Testis (tissue), 3 donors: ENCODE data around the gene PGR. TPM values are rescaled to one million over a fixed set of nuclear protein-coding genes. Genes with fewer than 3 reads are reported as not detected.

Experiments
- DNase-seq: peaks from one replicate; pipeline ENCODE4 v3.0.0-alpha.2; 2019
- H3K27ac ChIP-seq, 2 donors: fragments of 200-600 bp; sonication (generic); one replicate each; pipeline ENCODE4 v1.5.1; 2019
- H3K27me3 ChIP-seq: fragments of 200-600 bp; sonication (generic); one replicate; pipeline ENCODE4 v1.5.1; 2019
- H3K36me3 ChIP-seq: fragments of 200-600 bp; sonication (generic); one replicate; pipeline ENCODE4 v1.5.1; 2017; ENCODE audit warnings: low read depth; ENCODE audit errors: missing control alignments
- H3K4me1 ChIP-seq: fragments of 200-600 bp; sonication (generic); one replicate; pipeline ENCODE4 v1.5.1; 2019
- H3K4me3 ChIP-seq, 2 donors: fragments of 200-600 bp; sonication (generic); one replicate each; pipeline ENCODE4 v1.5.1; 2017 to 2019
- H3K9me3 ChIP-seq: fragments of 200-600 bp; sonication (generic); one replicate; pipeline ENCODE4 v1.5.1; 2017
- POLR2A ChIP-seq: fragments of 450-650 bp; IDR thresholded peaks from one replicate; pipeline ENCODE4 v1.6.1; 2017; ENCODE audit warnings: antibody characterized with exemption, mild to moderate bottlenecking, moderate library complexity
- WGBS, 2 donors: methylation state at CpG; one replicate each; pipeline ENCODE4 v1.1.5; 2018; 5-methylcytosine and 5-hydroxymethylcytosine counted together
- intact Hi-C: fragments of 100-400 bp; cut with DNase I; formaldehyde crosslinking; loops from one replicate; pipeline ENCODE4 v1.15.1; 2023; ENCODE audit warnings: low total_unique reads
- polyA plus RNA-seq: library from polyadenylated mRNA; stranded (reverse); fragments of 350-450 nt; fragmentation: Illumina TruSeq; extraction: RNeasy Lipid Tissue Mini Kit (QIAGEN cat#74804); gene quantifications from one replicate; pipeline ENCODE4 v1.2.3, GENCODE V29; 2014; ENCODE audit warnings: low read depth, low replicate concordance; ENCODE audit not compliant: insufficient read depth
- total RNA-seq, 2 donors: library from RNA; depleted of rRNA; stranded (reverse); fragments of >200 nt; gene quantifications; one replicate each; pipeline ENCODE4 v1.2.3, GENCODE V29; 2016
- TF ChIP-seq, protein P1 (sequence below), 3 experiments: fragments of 450-650 bp in 2 of 3; fragments of 200-600 bp in 1 of 3; sonication (generic) in 1 of 3; IDR thresholded peaks; one replicate each; pipeline ENCODE4 v1.5.1; 2016 to 2019; ENCODE audit warnings: antibody characterized with exemption in 3 of 3, mild to moderate bottlenecking in 2 of 3, moderate library complexity in 1 of 3

The PGR gene
- total and polyA plus RNA-seq, 3 donors from 2014 or later = 2.4 to 9.6 (median 3.3) TPM

DNA sequence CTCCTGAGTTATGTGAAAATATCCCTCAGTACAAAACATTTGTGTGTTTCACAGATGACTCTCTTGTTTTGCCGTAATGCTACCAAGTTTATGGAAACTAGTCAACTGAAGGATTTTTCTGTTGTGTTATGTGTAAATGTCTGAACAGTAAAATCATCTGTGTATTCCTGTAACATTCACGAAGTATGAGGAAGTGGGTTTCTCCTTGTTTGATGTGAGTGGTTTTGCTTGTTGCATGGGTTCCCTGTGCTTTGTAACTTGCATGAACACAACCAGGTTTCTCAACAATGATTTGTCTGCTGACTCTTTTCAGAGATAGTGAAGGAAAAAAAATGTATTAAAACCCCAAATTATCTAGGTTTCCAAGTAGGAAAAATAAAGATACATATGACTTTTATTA is 138.1 kb downstream of the PGR start:
- no peak for TF ChIP-seq POLR2A
- TF ChIP-seq, protein P1, sequence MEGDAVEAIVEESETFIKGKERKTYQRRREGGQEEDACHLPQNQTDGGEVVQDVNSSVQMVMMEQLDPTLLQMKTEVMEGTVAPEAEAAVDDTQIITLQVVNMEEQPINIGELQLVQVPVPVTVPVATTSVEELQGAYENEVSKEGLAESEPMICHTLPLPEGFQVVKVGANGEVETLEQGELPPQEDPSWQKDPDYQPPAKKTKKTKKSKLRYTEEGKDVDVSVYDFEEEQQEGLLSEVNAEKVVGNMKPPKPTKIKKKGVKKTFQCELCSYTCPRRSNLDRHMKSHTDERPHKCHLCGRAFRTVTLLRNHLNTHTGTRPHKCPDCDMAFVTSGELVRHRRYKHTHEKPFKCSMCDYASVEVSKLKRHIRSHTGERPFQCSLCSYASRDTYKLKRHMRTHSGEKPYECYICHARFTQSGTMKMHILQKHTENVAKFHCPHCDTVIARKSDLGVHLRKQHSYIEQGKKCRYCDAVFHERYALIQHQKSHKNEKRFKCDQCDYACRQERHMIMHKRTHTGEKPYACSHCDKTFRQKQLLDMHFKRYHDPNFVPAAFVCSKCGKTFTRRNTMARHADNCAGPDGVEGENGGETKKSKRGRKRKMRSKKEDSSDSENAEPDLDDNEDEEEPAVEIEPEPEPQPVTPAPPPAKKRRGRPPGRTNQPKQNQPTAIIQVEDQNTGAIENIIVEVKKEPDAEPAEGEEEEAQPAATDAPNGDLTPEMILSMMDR (IDR thresholded peaks at IDR 0.05) = no peak

DNA sequence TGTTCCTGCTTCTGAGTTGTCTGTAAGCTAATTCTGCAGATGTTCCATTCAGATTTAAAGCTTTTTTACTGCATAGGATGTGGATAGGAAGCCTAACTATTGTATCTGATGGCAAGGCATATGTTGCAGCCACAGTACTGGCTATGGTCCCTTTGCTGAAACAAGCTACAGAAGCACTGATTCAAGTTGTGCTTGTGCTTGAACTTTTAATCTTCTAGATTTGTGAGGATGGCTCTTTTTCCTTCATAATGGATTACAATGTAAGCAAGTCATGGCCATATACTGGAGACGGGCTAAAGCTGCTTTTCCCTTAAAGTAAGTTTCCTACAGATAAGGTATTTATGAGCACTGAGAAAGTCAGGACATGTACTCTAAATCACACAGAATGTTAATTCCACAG is 138.7 kb downstream of the PGR start:
- 81 to 100% methylated on average over 1 of the region's 1 CpG for WGBS, 2 donors
- H3K4me3 ChIP-seq = no peak overlapping the region

More for the DNA sequence above, 138.1 kb downstream of the PGR start:
- no peak for DNase-seq
- no peaks in the 10 kb centered on the region for H3K4me1 ChIP-seq
- no peaks in the 10 kb centered on the region for H3K36me3 ChIP-seq
- no peaks in the 10 kb centered on the region for H3K27me3 ChIP-seq
- 63 to 70% methylated on average over 2 of the region's 2 CpGs for WGBS, 2 donors
- no peak overlapping the region for H3K27ac ChIP-seq
- no peak overlapping the region for H3K4me3 ChIP-seq
- intact Hi-C loops = no loop called here
- H3K9me3 ChIP-seq = no peaks in the 10 kb centered on the region

DNA sequence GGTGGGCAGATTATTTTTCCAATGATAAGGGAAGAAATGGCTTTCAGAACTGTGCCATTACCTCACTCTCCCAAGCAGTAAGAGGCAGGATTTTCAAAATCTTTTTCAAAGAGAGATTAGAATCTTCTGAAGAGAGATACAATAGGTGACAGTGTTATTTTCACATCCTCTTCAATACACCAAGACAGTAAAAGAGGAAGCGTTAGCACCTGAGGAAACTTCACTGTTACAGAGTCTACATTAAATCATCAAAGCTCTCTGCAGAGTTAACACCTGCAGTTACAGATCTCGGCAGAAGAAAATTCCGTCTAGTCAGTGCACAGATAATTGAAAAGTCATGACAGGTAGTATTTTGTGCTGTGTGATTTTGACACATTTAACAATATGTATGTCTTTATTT is 144.9 kb downstream of the PGR start:
- WGBS, 2 donors = 90 to 96% methylated on average over 3 of the region's 3 CpGs
- no peak for DNase-seq
- Histone ChIP-seq H3K4me1 (no peaks in the 10 kb centered on the region), H3K27ac (no peak overlapping the region), H3K4me3 (no peak overlapping the region), H3K27me3 (no peaks in the 10 kb centered on the region), H3K36me3 (no peaks in the 10 kb centered on the region), H3K9me3 (no peaks in the 10 kb centered on the region)
- TF ChIP-seq, protein P1 (IDR thresholded peaks at IDR 0.05) = no peak
- TF ChIP-seq POLR2A = no peak
- intact Hi-C loops = no loop called here

More for the DNA sequence above, 138.7 kb downstream of the PGR start:
- intact Hi-C loops = no loop called here
- no peak for DNase-seq
- Histone ChIP-seq H3K9me3 (no peaks in the 10 kb centered on the region), H3K4me1 (no peaks in the 10 kb centered on the region), H3K27me3 (no peaks in the 10 kb centered on the region), H3K27ac (no peak overlapping the region), H3K36me3 (no peaks in the 10 kb centered on the region)
- TF ChIP-seq, protein P1 (IDR thresholded peaks at IDR 0.05) = no peak
- TF ChIP-seq POLR2A = no peak

DNA sequence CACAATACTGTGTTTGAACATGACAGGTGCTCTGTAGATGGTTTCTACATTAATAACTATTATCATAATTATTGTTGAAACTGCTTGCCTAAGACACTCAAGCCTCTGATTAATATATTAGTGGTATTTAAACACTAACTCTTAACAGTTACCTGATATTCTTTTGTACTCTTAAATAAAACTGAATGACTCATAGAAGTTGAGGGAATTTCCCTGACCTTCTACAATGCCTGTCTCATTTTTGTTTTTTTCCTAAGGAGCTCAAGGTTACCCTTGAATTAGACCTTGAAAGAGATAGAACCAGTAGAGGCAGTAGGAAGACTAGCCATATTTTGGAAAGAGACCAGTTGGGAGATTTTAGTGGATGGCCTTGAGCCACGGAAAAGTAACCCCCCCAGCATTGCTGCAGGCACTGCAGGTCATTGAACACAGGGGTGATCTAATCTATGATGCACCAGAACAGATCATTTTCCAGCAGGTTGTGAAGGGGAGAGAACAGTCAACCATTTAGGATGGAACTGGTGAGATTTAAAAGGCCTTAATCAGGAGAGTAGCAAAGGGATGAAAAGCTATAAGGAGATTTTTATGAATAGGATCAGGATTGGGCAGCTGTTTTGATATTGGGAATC is 148.3 kb downstream of the PGR start:
- intact Hi-C loops = no loop called here
- no peak for DNase-seq
- no peaks in the 10 kb centered on the region for H3K9me3 ChIP-seq
- WGBS, 2 donors = 27 to 45% methylated on average over 1 of the region's 1 CpG
- H3K27me3 ChIP-seq = no peaks in the 10 kb centered on the region
- no peaks in the 10 kb centered on the region for H3K36me3 ChIP-seq
- TF ChIP-seq, protein P1 (IDR thresholded peaks at IDR 0.05) = no peak
- no peak for TF ChIP-seq POLR2A
- no peak overlapping the region for H3K27ac ChIP-seq
- H3K4me1 ChIP-seq = no peaks in the 10 kb centered on the region
- no peak overlapping the region for H3K4me3 ChIP-seq

DNA sequence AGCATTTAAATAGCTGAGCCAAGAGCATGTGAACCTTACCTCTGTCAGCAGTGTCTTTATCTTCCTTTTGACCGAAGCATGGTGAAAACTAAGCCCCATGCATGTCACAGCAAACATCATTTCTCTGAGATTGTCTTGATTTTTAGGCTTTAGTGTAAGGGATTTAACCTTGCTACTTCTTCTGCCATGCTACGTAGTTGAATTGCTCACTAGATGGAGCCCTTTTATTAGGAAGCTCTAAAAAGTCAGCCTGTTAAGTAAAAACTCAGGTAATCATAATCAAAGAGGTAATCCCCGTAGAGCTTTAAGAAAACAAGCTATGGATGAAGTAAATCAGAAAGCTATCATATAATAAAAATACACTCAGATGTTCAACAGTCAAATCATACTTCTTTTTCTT is 149.5 kb downstream of the PGR start:
- no peak for DNase-seq
- no peak for TF ChIP-seq POLR2A
- TF ChIP-seq, protein P1 (IDR thresholded peaks at IDR 0.05) = no peak
- Histone ChIP-seq H3K27me3 (no peaks in the 10 kb centered on the region), H3K36me3 (no peaks in the 10 kb centered on the region), H3K27ac (no peak overlapping the region), H3K9me3 (no peaks in the 10 kb centered on the region), H3K4me1 (no peaks in the 10 kb centered on the region), H3K4me3 (no peak overlapping the region)
- WGBS, 2 donors = 75 to 82% methylated on average over 3 of the region's 3 CpGs
- intact Hi-C loops = no loop called here
